GM23338 (cell line): ENCODE measurements around the gene CACNB4. TPM values are rescaled to one million over a fixed set of nuclear protein-coding genes. Genes with fewer than 3 reads are reported as not detected.

Experiments
- ATAC-seq: fragments of 200-7000 bp; cut with Tn5 transposase; 3 replicates; pipeline ENCODE4 v1.9.1; 2020
- DNase-seq: peaks from one replicate; pipeline ENCODE4 v3.0.0-alpha.2; 2015; ENCODE audit warnings: low spot score
- H2AFZ ChIP-seq: fragments of 200-600 bp; sonication (generic); 2 replicates; pipeline ENCODE4 v1.8.0; 2016; ENCODE audit warnings: antibody characterized with exemption, mild to moderate bottlenecking, moderate library complexity
- H3F3A ChIP-seq: fragments of 200-600 bp; sonication (generic); replicated peaks from 2 replicates; pipeline ENCODE4 v1.8.0; 2017; ENCODE audit warnings: antibody characterized with exemption, mixed run types, low read depth
- H3K27ac ChIP-seq: fragments of 200-600 bp; sonication (generic); 2 replicates; pipeline ENCODE4 v1.6.1; 2016; ENCODE audit warnings: low read depth
- H3K27me3 ChIP-seq: fragments of 200-600 bp; sonication (generic); 2 replicates; pipeline ENCODE4 v1.8.0; 2016; ENCODE audit warnings: mild to moderate bottlenecking, mixed run types, moderate library complexity; ENCODE audit not compliant: insufficient read depth
- H3K36me3 ChIP-seq: fragments of 200-600 bp; sonication (generic); 2 replicates; pipeline ENCODE4 v1.8.0; 2016; ENCODE audit warnings: mild to moderate bottlenecking; ENCODE audit not compliant: insufficient read depth
- H3K4me1 ChIP-seq: fragments of 200-600 bp; sonication (generic); 2 replicates; pipeline ENCODE4 v1.8.0; 2016; ENCODE audit warnings: mild to moderate bottlenecking, moderate library complexity; ENCODE audit not compliant: insufficient read depth
- H3K4me2 ChIP-seq: fragments of 200-600 bp; sonication (generic); 2 replicates; pipeline ENCODE4 v1.7.1; 2017; ENCODE audit warnings: mixed run types
- H3K4me3 ChIP-seq: fragments of 200-600 bp; sonication (generic); 2 replicates; pipeline ENCODE4 v1.6.1; 2016; ENCODE audit warnings: mixed run types
- H3K79me2 ChIP-seq: fragments of 200-600 bp; sonication (generic); replicated peaks from 2 replicates; pipeline ENCODE4 v1.8.0; 2017; ENCODE audit warnings: mild to moderate bottlenecking; ENCODE audit not compliant: insufficient read depth
- H3K9me2 ChIP-seq: fragments of 200-600 bp; sonication (generic); 2 replicates; pipeline ENCODE4 v1.8.0; 2017; ENCODE audit not compliant: insufficient read depth
- H4K20me1 ChIP-seq: fragments of 200-600 bp; sonication (generic); replicated peaks from 2 replicates; pipeline ENCODE4 v1.8.0; 2017; ENCODE audit warnings: mild to moderate bottlenecking; ENCODE audit not compliant: insufficient read depth
- H3K27ac Mint-ChIP-seq: 2 replicates; pipeline ENCODE4 v1.8.0; 2020; ENCODE audit warnings: inconsistent platforms, mild to moderate bottlenecking, moderate library complexity, mixed read lengths
- H3K27me3 Mint-ChIP-seq: 3 replicates; pipeline ENCODE4 v1.8.0; 2022; ENCODE audit warnings: low read depth, mild to moderate bottlenecking, moderate library complexity, mixed read lengths, inconsistent platforms; ENCODE audit not compliant: insufficient read depth, poor library complexity
- H3K36me3 Mint-ChIP-seq: 3 replicates; pipeline ENCODE4 v1.8.0; 2021; ENCODE audit warnings: low read depth, mild to moderate bottlenecking, inconsistent platforms, moderate library complexity, mixed read lengths
- H3K4me1 Mint-ChIP-seq: 3 replicates; pipeline ENCODE4 v1.8.0; 2020; ENCODE audit warnings: mild to moderate bottlenecking, inconsistent platforms, mixed read lengths
- H3K4me3 Mint-ChIP-seq: 3 replicates; pipeline ENCODE4 v1.8.0; 2021; ENCODE audit warnings: moderate library complexity, mild to moderate bottlenecking, inconsistent platforms, mixed read lengths
- H3K9me3 Mint-ChIP-seq: 3 replicates; pipeline ENCODE4 v1.8.0; 2020; ENCODE audit warnings: moderate library complexity, mild to moderate bottlenecking, inconsistent platforms, mixed read lengths
- CREB1 ChIP-seq: fragments of 250-450 bp; sonication (Bioruptor Pico); IDR thresholded peaks from 2 replicates; pipeline ENCODE4 v1.5.0; 2020; ENCODE audit warnings: low read depth, mild to moderate bottlenecking, moderate library complexity
- EZH2 ChIP-seq: fragments of 200-600 bp; sonication (generic); IDR thresholded peaks from one replicate; pipeline ENCODE4 v1.8.0; 2017; ENCODE audit warnings: antibody characterized with exemption, mild to moderate bottlenecking, low read depth; ENCODE audit not compliant: unreplicated experiment
- EZH2phosphoT487 ChIP-seq: fragments of 200-600 bp; sonication (generic); IDR thresholded peaks from one replicate; pipeline ENCODE4 v1.8.1; 2018; ENCODE audit warnings: antibody characterized with exemption; ENCODE audit not compliant: unreplicated experiment
- JUNB ChIP-seq: IDR thresholded peaks from one replicate; pipeline ENCODE4 v1.6.1; 2016; ENCODE audit warnings: antibody characterized with exemption; ENCODE audit not compliant: unreplicated experiment
- NANOG ChIP-seq: IDR thresholded peaks from 2 replicates; pipeline ENCODE4 v1.6.1; 2016; ENCODE audit warnings: antibody characterized with exemption, borderline replicate concordance
- STAT1 ChIP-seq: IDR thresholded peaks from one replicate; pipeline ENCODE4 v1.6.1; 2016; ENCODE audit warnings: antibody characterized with exemption; ENCODE audit not compliant: unreplicated experiment
- ZNF114 ChIP-seq: fragments of 250-450 bp; sonication (Bioruptor Pico); IDR thresholded peaks from 2 replicates; pipeline ENCODE4 v1.5.0; 2020; ENCODE audit warnings: mild to moderate bottlenecking, moderate library complexity
- polyA plus RNA-seq: library from polyadenylated mRNA; unstranded; fragments of >200 nt; fragmentation: Nextera tagmentation; extraction: Ambion mirVana; gene quantifications from 2 replicates; pipeline ENCODE4 v1.2.1, GENCODE V29; 2016
- total RNA-seq: library from RNA; depleted of rRNA; stranded (reverse); fragments of >200 nt; shearing (Covaris generic); gene quantifications from 2 replicates; pipeline ENCODE4 v1.2.3, GENCODE V29; 2014
- TF ChIP-seq, protein P1 (sequence below): fragments of 250-450 bp; sonication (Bioruptor Pico); IDR thresholded peaks from 2 replicates; pipeline ENCODE4 v1.5.0; 2020; ENCODE audit warnings: mild to moderate bottlenecking, moderate library complexity
- TF ChIP-seq, protein P2 (sequence below): IDR thresholded peaks from one replicate; pipeline ENCODE4 v1.6.1; 2018; ENCODE audit warnings: antibody characterized with exemption; ENCODE audit not compliant: unreplicated experiment
- TF ChIP-seq, protein P3 (sequence below), 2 experiments: fragments of 200-600 bp in 1 of 2; sonication (generic) in 1 of 2; conservative IDR thresholded peaks; 2 replicates each; pipeline versions ENCODE4 v1.5.1 to v1.6.1; 2016 to 2017; ENCODE audit warnings: antibody characterized with exemption in 2 of 2, low read depth in 2 of 2, mild to moderate bottlenecking in 2 of 2, moderate library complexity in 1 of 2

CACNB4 gene
- total and polyA plus RNA-seq, 2 experiments from 2014 or later: 4.0 to 9.8 TPM

DNA sequence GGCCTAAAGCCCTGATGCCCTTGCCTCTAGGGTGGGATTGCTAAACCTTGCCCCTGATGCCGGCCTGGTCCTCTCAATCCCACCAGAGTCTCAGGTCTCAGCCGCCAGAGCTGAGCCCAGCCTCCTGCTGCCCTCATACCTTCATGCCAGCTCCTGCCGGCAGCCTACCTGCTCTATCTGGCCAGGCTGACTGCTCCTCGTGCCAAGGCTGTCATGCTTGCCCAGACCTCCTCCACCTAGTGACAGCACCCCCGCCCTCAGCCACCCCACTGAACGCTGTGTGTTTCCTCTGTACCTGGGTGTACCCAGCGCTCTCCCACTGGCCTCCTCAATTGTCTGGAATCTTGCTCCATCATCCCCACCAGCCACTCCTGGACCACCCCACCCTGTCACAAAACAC lies 120.1 kb downstream of the CACNB4 start:
- TF ChIP-seq EZH2: no peak
- DNase-seq (no peak), ATAC-seq (no peak)
- H3K4me1 ChIP-seq: peaks cover 5% of the 10 kb centered on the region; the same call in 1 of the 2 replicates
- H3K36me3 ChIP-seq: no peaks in the 10 kb centered on the region
- no peaks in the 10 kb centered on the region for H3K27me3 ChIP-seq
- Mint-ChIP-seq H3K36me3 (no peaks in the 10 kb centered on the region), H3K4me1 (peaks cover 16% of the 10 kb centered on the region), H3K27me3 (no peaks in the 10 kb centered on the region), H3K4me3 (no peak overlapping the region), H3K27ac (no peak overlapping the region), H3K9me3 (no peaks in the 10 kb centered on the region)
- no peak overlapping the region for H3K4me3 ChIP-seq
- no peaks in the 10 kb centered on the region for H3K9me2 ChIP-seq
- H4K20me1 ChIP-seq: no peaks in the 10 kb centered on the region
- no peak overlapping the region for H2AFZ ChIP-seq
- H3K4me2 ChIP-seq: no peak overlapping the region
- H3K27ac ChIP-seq: no peak overlapping the region
- no peaks in the 10 kb centered on the region for H3F3A ChIP-seq
- no peaks in the 10 kb centered on the region for H3K79me2 ChIP-seq

DNA sequence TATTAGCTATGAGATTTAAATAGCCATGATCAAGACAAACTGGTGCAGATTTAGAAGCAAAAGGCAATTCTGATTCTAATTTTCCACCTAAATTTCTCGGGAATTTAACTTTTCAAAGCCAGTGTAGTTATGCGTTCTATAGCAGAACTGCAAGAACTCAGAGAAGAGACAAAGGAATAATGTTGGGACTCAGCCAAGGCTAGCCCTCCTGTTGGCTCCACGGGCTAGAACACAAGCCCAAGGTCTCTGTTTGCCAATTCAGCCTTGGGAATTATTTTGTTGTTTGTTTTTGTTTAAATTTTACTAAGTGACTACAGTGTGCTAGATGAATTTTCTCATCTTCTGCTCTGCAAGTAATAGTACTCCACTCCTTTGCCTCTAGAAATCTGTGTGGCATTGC lies 121.2 kb downstream of the CACNB4 start:
- H3K9me2 ChIP-seq: no peaks in the 10 kb centered on the region
- no peak for DNase-seq
- no peak overlapping the region for H3K27ac Mint-ChIP-seq
- no peaks in the 10 kb centered on the region for H3K36me3 Mint-ChIP-seq
- ATAC-seq: no peak
- H3K4me3 ChIP-seq: no peak overlapping the region
- peaks cover 27% of the 10 kb centered on the region for H3K4me1 Mint-ChIP-seq
- H3K4me1 ChIP-seq: peaks cover 16% of the 10 kb centered on the region; the same call in 1 of the 2 replicates
- no peak overlapping the region for H3K4me2 ChIP-seq
- H3K9me3 Mint-ChIP-seq: no peaks in the 10 kb centered on the region
- H3K4me3 Mint-ChIP-seq: no peak overlapping the region
- no peaks in the 10 kb centered on the region for H3K27me3 Mint-ChIP-seq
- H2AFZ ChIP-seq: no peak overlapping the region
- H4K20me1 ChIP-seq: no peaks in the 10 kb centered on the region
- no peaks in the 10 kb centered on the region for H3K27me3 ChIP-seq
- no peaks in the 10 kb centered on the region for H3K36me3 ChIP-seq
- H3K79me2 ChIP-seq: no peaks in the 10 kb centered on the region
- no peak overlapping the region for H3K27ac ChIP-seq
- H3F3A ChIP-seq: no peaks in the 10 kb centered on the region
- TF ChIP-seq, protein P1, sequence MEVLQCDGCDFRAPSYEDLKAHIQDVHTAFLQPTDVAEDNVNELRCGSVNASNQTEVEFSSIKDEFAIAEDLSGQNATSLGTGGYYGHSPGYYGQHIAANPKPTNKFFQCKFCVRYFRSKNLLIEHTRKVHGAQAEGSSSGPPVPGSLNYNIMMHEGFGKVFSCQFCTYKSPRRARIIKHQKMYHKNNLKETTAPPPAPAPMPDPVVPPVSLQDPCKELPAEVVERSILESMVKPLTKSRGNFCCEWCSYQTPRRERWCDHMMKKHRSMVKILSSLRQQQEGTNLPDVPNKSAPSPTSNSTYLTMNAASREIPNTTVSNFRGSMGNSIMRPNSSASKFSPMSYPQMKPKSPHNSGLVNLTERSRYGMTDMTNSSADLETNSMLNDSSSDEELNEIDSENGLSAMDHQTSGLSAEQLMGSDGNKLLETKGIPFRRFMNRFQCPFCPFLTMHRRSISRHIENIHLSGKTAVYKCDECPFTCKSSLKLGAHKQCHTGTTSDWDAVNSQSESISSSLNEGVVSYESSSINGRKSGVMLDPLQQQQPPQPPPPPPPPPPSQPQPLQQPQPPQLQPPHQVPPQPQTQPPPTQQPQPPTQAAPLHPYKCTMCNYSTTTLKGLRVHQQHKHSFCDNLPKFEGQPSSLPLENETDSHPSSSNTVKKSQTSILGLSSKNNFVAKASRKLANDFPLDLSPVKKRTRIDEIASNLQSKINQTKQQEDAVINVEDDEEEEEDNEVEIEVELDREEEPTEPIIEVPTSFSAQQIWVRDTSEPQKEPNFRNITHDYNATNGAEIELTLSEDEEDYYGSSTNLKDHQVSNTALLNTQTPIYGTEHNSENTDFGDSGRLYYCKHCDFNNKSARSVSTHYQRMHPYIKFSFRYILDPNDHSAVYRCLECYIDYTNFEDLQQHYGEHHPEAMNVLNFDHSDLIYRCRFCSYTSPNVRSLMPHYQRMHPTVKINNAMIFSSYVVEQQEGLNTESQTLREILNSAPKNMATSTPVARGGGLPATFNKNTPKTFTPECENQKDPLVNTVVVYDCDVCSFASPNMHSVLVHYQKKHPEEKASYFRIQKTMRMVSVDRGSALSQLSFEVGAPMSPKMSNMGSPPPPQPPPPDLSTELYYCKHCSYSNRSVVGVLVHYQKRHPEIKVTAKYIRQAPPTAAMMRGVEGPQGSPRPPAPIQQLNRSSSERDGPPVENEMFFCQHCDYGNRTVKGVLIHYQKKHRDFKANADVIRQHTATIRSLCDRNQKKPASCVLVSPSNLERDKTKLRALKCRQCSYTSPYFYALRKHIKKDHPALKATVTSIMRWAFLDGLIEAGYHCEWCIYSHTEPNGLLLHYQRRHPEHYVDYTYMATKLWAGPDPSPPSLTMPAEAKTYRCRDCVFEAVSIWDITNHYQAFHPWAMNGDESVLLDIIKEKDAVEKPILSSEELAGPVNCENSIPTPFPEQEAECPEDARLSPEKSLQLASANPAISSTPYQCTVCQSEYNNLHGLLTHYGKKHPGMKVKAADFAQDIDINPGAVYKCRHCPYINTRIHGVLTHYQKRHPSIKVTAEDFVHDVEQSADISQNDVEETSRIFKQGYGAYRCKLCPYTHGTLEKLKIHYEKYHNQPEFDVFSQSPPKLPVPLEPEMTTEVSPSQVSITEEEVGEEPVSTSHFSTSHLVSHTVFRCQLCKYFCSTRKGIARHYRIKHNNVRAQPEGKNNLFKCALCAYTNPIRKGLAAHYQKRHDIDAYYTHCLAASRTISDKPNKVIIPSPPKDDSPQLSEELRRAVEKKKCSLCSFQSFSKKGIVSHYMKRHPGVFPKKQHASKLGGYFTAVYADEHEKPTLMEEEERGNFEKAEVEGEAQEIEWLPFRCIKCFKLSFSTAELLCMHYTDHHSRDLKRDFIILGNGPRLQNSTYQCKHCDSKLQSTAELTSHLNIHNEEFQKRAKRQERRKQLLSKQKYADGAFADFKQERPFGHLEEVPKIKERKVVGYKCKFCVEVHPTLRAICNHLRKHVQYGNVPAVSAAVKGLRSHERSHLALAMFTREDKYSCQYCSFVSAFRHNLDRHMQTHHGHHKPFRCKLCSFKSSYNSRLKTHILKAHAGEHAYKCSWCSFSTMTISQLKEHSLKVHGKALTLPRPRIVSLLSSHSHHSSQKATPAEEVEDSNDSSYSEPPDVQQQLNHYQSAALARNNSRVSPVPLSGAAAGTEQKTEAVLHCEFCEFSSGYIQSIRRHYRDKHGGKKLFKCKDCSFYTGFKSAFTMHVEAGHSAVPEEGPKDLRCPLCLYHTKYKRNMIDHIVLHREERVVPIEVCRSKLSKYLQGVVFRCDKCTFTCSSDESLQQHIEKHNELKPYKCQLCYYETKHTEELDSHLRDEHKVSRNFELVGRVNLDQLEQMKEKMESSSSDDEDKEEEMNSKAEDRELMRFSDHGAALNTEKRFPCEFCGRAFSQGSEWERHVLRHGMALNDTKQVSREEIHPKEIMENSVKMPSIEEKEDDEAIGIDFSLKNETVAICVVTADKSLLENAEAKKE: no peak
- TF ChIP-seq, protein P2, sequence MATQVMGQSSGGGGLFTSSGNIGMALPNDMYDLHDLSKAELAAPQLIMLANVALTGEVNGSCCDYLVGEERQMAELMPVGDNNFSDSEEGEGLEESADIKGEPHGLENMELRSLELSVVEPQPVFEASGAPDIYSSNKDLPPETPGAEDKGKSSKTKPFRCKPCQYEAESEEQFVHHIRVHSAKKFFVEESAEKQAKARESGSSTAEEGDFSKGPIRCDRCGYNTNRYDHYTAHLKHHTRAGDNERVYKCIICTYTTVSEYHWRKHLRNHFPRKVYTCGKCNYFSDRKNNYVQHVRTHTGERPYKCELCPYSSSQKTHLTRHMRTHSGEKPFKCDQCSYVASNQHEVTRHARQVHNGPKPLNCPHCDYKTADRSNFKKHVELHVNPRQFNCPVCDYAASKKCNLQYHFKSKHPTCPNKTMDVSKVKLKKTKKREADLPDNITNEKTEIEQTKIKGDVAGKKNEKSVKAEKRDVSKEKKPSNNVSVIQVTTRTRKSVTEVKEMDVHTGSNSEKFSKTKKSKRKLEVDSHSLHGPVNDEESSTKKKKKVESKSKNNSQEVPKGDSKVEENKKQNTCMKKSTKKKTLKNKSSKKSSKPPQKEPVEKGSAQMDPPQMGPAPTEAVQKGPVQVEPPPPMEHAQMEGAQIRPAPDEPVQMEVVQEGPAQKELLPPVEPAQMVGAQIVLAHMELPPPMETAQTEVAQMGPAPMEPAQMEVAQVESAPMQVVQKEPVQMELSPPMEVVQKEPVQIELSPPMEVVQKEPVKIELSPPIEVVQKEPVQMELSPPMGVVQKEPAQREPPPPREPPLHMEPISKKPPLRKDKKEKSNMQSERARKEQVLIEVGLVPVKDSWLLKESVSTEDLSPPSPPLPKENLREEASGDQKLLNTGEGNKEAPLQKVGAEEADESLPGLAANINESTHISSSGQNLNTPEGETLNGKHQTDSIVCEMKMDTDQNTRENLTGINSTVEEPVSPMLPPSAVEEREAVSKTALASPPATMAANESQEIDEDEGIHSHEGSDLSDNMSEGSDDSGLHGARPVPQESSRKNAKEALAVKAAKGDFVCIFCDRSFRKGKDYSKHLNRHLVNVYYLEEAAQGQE: no peak
- no peak for TF ChIP-seq EZH2
- no peak for TF ChIP-seq NANOG
- no peak for TF ChIP-seq ZNF114 (CRISPR knock-in tag)
- no peak for TF ChIP-seq EZH2phosphoT487
- no peak for TF ChIP-seq JUNB
- no peak for TF ChIP-seq STAT1
- TF ChIP-seq, protein P3, sequence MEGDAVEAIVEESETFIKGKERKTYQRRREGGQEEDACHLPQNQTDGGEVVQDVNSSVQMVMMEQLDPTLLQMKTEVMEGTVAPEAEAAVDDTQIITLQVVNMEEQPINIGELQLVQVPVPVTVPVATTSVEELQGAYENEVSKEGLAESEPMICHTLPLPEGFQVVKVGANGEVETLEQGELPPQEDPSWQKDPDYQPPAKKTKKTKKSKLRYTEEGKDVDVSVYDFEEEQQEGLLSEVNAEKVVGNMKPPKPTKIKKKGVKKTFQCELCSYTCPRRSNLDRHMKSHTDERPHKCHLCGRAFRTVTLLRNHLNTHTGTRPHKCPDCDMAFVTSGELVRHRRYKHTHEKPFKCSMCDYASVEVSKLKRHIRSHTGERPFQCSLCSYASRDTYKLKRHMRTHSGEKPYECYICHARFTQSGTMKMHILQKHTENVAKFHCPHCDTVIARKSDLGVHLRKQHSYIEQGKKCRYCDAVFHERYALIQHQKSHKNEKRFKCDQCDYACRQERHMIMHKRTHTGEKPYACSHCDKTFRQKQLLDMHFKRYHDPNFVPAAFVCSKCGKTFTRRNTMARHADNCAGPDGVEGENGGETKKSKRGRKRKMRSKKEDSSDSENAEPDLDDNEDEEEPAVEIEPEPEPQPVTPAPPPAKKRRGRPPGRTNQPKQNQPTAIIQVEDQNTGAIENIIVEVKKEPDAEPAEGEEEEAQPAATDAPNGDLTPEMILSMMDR (conservative IDR thresholded peaks at IDR 0.05; ENCODE audit: low read depth in 2 of 2): no peak
- TF ChIP-seq CREB1 (CRISPR knock-in tag): no peak
